Nucleus accumbens (tissue), 56 donors: ENCODE data around the gene PTPRH.

Experiments
- DNase-seq, 56 donors: peaks; one replicate each; lab custom pipeline; 2025; lab: John Stamatoyannopoulos, UW

PTPRH gene, protein sequence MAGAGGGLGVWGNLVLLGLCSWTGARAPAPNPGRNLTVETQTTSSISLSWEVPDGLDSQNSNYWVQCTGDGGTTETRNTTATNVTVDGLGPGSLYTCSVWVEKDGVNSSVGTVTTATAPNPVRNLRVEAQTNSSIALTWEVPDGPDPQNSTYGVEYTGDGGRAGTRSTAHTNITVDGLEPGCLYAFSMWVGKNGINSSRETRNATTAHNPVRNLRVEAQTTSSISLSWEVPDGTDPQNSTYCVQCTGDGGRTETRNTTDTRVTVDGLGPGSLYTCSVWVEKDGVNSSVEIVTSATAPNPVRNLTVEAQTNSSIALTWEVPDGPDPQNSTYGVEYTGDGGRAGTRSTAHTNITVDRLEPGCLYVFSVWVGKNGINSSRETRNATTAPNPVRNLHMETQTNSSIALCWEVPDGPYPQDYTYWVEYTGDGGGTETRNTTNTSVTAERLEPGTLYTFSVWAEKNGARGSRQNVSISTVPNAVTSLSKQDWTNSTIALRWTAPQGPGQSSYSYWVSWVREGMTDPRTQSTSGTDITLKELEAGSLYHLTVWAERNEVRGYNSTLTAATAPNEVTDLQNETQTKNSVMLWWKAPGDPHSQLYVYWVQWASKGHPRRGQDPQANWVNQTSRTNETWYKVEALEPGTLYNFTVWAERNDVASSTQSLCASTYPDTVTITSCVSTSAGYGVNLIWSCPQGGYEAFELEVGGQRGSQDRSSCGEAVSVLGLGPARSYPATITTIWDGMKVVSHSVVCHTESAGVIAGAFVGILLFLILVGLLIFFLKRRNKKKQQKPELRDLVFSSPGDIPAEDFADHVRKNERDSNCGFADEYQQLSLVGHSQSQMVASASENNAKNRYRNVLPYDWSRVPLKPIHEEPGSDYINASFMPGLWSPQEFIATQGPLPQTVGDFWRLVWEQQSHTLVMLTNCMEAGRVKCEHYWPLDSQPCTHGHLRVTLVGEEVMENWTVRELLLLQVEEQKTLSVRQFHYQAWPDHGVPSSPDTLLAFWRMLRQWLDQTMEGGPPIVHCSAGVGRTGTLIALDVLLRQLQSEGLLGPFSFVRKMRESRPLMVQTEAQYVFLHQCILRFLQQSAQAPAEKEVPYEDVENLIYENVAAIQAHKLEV

DNA sequence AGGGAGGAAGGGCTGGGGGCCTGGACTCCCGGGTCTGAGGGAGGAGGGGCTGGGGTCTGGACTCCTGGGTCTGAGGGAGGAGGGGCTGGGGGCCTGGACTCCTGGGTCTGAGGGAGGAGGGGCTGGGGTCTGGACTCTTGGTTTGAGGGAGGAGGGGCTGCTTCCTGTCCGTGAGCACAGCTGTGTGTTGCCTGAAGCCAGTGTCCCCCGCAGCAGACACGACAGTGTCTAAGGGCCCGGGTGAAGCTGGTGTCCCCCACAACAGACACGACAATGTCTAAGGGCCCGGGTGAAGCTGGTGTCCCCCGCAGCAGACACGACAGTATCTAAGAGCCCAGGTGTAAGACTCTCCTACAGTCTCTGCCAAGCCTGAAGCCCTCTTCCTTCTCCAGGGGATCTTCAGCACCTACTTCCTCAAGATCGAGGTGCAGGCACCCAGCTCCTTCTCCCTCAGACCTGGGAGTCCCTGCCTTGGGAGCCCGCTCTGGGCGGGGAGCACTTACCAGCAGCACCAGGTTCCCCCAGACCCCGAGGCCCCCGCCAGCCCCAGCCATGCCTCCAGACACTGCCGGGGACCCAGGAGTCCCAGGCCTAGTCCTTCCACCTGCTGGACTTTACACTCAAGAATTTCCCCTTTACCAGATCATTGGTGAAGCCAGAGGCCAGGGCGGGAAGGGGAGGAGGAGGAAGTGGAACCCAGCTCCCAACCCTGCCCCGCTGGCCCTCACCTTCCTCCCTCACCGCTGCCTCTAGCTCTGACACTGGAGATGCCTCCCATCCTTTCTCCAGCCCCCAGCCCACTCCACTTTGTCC, at the start of gene PTPRH:
PTPRH (minus strand) TSS at position 622 of the 813 bp plus-strand sequence; CDS start at position 554, 68 bp downstream.
- DNase-seq, result no peak

DNA sequence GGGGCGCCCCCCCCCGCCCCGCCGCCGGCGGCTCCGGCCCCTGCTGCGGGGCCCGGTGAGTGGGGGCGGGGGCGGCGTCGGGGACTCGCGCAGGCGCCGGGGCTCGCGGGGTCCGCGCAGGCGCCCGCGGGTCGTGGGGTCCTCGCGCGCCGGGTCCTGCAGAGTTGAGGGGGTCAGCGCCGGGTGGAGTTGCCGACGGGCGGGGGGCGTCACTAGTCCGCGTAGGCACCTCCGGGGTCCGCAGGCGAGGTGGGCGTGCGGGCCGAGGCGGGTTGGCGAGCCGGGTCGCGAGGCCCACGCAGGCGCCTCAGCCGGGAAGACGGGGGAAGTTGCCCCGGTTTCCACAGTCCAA, 49.2 kb upstream of the PTPRH start:
- DNase-seq, result peak in 15 of 56 donors; percentile 37 to 73 (median 58)

DNA sequence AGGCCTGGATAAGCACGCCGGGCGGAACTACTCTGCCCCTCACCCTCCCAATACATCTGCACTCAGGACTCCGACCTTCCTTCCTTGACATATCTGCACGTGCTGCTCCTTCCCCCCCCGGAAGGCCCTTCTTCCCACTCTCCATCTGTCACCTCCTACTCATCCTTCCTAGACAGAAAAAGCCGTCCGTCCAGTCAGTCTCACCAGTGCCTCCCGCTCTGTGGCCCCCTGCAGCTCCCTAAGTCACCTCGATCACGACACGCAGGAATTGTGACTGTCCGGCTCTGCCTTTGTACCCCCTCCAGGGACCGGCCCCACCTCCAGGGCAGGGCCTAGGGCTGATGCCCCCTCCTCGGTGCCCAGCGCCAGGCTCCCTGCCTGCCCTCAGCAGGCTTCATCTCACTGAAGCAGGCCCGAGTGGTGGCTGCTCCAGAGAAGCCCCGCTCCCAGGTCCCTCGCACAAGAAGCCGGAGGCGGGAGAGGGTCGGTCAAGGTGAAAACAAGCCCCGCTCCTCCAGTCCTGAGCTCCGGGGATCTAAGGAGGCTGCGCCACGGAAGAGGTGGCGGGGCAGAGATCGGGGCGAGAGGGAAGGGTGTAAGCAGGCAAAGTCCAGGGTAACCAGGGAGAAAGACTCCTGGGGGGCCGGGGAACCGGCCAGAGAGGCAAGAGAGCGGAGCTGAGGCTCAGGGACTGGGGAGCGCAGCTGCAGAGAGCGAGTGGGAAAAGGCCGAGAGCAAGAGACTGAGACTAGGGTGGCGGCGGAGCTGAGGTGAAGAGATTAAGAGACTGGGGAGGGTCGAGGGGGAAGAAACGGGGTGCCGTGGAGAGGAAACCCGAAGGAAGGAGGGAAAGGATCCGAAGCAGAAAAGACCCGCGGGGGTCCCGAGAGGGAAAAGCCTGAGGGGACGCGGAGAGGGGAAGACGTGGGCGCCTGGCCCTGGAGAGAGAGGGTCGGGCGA, 48.4 kb upstream of the PTPRH start:
- peak in 3 of 56 donors; percentile 29 to 38 (median 34) for DNase-seq

DNA sequence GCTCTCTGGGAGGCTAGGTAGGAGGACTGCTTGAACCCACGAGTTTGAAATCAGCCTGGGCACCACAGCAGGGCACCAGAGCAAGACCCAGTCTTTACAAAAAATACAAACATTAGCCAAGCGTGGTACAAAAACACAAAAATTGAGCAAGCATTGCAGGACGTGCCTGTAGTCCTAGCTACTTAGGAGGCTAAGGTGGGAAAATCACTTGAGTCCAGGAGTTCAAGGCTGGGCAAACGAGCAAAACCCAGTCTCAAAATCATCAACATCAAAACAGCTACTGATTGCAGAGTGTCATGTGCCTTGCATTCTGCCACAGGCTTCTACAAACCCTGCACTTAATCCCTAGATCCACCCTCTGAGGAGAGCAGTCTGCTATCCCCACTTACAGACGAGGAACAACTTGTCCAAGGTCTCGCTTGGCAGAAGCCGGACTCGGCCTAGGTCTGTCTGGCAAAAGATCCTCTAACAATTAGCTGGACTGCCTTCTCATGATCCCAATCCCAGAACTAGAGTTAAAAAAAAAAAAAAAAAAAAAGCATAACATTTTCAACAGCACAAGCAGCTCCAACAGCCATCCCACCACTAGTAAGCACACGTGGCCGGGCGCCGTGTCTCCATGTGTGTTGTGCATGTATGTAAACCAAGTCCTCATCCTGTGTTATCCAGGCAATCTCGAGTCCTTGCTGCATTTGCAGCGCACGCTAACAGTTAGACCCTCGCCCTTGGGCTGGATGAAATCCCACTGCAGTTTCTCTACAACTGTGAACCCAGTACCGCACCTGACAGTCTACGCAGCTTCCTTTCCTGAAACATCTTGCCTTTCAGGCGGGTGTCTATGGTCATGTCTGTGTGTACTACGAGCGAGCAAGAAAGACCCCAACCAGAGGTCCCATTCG, 47.5 kb upstream of the PTPRH start:
- DNase-seq, result no peak

DNA sequence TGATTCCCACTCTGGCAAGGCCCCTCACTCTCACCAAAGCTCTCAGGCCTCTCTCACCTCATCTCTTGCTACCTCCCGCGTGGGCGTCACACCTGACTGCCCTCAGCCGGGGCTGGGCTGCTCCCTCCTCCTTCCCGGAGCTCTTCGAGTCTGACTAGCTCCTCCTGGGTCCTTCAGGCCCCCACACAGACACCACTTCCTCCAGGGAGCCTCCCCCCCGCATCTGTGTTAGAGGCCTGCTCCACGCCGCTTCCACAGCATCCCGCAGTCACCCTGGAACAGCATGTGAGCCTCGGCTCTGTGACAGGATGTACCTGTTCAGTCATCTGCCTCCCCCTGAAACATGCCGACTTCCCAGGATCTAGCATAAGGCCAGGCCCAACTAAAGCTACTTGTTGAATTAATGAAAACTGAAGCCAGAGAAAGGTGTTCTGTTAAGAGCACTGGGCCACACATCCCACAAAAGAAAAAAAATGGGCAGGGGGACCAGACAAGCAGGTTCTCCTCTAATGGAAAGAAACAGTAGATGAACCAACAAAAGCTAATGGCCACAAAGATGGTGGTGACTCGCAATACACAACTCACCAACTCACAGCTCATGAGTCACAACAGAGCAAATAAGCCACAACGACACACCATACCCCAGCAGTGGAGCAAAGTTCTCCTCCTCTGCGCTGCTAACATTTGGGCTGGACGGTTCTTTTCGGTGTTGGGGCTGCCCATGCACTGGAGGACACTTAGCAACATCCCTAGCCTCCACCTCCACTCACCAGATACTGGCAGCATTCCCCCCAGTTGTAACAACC, 46.5 kb upstream of the PTPRH start:
- DNase-seq, result peak in 1 of 56 donors; percentile 18

GRCh38 chr19:55254625-55254977, 45.3 kb upstream of the PTPRH start:
- peak in 1 of 56 donors; percentile 12 for DNase-seq

- DNase-seq, result no peak
Measured at GRCh38 chr19:55253842-55254624, 44.7 kb upstream of the PTPRH start.

- DNase-seq, result no peak
Measured at GRCh38 chr19:55252760-55253663, 43.7 kb upstream of the PTPRH start.

DNA sequence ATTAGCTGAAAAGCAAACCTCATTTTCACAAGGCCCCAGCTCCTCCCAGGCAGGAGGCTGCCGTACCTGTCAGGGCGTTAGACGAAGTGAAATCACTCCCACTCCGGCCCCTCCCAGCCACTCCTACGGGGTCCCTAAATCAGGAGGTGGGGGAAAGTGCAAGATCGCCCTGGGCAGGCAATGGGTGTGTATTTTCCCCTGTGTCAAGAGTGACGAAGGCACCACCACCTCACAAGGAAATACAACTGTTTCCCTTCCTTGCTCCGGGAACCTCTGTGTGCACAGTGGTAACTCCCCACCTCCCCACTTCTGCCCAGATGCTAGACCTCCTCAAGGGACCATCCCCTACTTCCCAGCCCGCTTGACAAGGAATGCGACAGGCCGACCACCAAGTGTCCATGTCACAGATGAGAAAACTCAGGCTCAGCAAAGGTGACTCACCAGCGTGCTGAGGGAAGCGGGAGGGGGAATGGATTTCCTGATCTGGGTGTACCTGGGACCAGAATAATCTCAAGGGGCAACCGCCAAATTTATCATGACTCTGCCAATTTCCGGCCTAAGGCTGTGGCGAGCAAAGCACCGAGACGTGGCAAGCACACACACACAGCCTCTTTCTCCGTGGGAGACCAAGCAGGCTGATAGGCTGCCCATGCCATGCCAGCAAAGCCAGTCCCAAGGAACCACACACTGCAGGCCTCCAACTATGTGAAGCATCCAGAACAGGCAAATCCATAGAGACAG, 42.2 kb upstream of the PTPRH start:
- DNase-seq, result peak in 3 of 56 donors; percentile 6 to 23 (median 17)

DNA sequence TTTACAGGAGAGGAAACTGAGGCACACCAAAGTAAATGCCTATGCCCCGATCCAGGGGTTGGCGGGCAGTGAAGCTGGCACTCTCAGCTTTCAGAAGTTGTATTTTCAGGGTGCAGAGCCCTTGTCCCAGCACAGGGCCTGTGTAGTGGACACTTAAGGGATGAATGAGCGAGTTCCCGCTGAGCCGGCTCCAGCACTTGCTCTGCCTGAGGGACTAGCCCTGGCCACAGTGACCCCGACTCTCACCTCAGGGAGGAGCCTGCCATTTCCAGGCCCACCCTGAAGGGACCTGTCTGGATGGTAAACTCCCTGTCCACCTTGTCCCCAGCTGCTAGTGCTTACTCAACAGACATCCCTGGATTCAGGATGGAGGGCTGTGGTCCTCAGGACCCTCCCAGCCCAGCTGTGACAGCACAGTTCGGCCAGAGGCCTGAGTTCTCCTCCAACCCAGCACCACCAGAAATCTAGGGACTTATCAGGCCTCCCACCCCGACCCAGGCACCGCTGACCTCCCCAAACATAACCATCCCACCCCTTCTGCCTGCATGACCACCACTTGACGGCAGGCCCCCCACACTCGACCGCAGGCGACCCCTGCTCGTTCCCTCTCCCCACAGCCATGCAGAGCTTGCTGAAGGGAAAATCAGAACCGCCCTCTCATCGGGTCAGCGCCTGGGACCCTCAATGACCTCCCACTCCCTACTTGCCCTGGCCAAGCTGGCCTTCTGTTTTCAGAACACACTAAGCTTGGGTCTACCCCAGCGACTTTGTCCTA, 41.1 kb upstream of the PTPRH start:
- DNase-seq, result no peak

- no peak for DNase-seq
Measured at GRCh38 chr19:55249841-55250240, 40.5 kb upstream of the PTPRH start.

- no peak for DNase-seq
Measured at GRCh38 chr19:55248704-55249103, 39.4 kb upstream of the PTPRH start.

DNA sequence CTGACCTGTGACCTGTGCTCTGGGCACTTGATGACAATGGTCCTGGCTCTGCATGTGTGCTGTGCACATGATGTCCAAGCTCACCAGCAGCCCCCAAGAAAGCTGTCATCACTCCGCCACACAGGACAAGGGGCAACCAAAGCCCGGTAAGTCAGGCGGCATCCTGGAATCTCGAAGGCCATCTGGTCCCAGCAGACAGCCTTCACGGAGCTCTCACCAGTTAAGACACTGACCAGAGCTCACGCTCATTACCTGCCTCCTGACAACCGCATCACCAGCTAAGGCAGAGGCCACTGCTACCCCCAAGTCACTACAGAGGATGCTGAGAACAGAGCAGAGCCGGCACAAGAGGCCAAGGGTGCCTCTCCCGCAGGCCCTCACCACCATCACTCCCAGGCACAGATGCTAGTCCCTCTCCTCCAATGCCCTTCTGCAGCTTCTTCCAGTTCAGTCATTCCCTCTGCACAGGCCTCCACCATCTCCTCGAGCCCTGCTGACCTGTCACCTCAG, 38.9 kb upstream of the PTPRH start:
- DNase-seq, result no peak
